Measurements from ENCODE around the gene COL18A1.

The COL18A1 gene

DNA sequence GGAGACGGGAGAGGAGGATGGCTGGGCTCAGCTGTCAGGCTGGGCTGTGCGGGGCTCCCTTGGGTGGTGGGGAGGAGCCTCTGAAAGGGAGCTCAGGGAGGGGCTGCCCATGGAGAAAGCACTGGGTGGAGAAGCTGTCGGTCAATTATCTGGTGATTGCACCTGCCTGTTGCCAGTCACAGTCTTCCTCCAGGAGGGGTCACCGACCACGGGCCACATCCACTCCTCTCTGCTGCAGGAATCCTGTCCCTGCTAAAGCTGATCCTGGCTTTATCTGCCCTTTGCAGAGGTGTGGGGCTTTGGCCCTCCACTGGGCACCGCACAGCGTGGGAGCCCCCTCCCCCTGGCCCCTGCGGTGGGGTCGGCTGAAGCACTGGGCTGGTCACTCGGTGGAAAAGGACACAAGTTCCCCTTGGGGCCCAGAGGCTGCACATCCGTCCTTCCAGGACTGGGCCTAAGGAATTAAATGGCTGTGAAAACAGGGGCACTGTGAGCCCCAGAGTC is 21.8 kb upstream of the COL18A1 start:
- DNase-seq (ENCODE audit: low spot score), result no peak

DNA sequence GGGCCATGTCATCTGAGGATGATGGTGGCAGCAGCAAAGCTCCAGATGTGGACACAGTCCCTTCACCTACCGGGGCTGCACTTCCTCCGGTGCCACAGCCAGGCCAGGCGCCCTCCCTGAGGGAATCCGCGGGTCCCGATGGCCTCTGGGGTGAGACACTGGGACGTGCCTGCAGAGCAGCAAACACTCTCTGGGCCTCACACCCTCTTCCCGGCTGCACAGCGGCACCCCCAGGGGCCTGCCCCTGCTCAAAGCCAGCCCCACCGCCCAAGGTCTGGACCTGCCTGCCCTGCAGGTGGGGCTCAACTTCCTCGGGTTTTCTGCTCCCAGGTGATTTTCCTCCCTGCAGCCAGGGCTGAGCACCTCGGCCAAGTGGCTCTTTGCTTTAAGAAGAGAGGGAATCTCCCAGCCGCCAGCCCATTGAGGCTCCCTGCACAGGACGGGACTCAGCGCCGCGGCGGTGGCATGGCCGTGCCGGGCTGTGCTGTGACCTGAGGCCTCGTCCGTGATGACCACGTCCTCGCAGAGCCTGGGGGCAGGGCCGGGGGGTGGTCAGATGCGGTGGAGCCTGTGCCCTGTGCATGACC is 21.3 kb upstream of the COL18A1 start:
- no peak for DNase-seq (ENCODE audit: low spot score)

DNA sequence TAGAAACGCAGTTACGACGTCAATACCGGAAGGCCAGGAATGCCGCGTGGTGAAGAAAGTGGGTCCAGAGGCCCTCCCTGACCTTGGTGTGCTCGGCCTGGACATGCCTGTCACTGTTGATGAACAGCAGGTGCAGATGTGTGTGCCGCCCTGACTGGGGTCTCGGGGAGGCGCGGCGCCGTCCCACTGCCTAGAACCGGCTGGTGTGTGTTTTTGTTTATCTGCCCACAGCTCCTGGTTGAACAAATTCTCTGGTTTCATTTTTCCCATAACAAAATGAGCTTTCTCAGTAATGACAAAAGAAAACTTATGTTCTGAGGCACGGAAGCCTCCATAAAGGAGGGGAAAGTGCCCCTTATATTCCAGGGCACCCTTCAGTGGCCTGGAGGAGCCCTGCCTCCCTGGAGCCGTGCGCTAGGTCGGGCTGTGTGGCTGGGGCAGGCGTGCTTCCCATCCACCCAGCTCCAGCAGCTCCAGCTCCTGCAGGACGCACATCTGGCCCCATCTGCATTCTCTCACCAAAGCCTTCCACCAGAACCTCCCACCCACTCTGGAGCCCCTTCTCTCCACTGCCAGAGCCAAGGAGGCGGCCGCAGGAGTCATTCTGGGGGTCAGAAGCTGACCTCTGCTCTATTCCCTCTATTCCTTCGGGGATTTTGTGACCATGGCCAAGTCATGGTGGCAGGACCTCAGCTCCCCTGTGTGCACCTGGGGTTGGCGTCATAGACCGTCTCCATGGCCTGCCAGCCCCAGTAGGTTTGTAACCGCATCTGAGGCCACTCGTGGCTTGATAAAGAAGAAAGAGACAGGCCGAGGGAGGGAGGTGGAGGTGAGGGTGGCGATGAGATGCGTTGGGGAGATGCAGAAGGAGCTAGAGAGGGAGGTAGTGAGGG is 20.1 kb upstream of the COL18A1 start:
- DNase-seq (ENCODE audit: low spot score), result no peak

DNA sequence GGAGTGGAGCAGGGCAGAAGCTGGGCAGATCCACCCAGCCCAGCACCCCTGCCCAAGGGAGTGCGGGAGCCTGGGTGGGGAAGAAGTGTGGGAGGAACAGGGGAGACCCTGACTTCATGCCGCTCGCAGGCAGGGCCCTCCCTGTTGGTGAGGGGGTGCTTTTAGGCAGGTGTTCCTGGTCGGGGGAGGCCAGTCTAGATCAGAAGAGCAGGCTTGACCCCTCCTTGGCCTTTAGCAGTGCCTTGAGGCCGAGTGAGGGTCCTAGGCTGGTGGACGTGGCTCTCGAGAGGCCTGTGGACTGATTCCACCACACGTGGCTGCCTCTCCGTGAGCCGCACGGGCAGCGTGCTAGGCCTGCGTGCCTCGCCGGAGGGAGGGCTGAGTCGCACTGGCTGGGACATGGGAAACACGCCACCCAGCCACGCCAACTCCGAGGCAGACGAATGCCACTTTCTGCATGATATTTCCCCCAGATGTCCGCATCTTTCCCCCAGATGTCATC is 19.4 kb upstream of the COL18A1 start:
- no peak for DNase-seq (ENCODE audit: low spot score)

DNA sequence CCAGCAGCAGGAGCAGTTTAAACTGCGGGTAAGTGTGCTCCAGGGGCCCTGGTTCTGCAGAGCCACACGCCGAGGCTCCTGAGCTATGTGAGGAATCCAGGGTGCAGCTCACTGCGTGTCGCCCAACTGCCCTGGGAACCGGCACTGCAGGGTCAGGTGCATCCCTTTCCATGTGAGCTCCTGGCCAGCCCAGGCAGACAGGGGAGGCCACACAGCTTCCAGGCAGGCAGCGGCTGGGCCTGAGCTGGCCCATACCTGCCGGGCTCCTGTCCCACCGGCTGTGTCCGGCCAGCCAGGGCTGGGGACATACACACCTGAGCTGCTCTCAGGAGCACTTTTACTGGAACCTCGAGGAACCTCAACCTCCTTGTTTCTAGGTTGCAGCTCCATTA is 18.6 kb upstream of the COL18A1 start:
- DNase-seq (ENCODE audit: low spot score), result no peak

DNA sequence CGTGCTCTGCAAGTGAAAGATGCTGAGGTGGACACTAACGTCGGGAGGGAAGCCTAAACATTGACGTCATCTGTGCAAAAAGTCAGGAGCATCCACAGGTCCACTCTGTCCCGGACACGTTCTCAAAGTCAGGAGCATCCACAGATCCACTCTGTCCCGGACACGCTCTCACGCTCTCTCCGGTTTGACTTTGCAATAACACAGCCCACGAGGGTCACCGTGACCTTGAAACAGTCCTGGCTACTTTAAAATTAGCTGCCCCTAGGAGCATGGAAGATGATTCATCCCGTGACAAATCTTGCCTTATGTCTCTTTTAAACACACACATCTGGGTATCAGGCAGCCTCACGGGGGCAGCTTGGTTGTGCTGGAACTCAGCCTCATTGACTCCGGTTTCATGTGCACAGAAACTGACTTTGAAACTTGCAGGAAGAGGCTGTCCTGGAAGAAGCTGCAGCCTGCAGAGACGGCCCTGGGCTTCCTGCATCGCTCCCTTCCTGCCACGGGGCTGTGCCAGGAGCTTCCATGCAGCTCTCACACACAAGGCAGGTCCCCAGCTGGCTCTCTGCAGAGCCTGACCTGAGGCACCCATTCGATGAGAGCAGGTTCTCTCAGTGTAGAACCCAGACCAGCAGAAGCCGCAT is 18.1 kb upstream of the COL18A1 start:
- no peak for DNase-seq (ENCODE audit: low spot score)

DNA sequence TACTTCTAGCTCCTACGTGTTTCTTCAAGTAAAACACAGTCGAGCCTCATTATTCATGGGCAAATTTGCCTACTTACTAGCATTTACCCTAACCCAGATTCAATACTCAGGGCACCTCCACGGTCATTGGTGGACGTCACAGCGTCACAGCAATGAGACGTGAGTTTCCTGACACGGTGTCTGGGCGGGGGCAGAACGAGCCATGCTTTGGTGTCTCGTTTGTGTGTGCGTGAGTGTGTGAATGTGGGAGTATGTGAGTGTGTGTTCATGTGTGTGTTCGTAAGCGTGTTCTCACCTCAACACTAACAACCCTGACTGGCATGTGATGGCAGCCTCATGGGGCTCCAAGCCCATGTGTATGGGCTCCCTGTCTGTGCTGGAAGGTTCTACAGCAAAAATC is 17.5 kb upstream of the COL18A1 start:
- DNase-seq (ENCODE audit: low spot score), result no peak

DNA sequence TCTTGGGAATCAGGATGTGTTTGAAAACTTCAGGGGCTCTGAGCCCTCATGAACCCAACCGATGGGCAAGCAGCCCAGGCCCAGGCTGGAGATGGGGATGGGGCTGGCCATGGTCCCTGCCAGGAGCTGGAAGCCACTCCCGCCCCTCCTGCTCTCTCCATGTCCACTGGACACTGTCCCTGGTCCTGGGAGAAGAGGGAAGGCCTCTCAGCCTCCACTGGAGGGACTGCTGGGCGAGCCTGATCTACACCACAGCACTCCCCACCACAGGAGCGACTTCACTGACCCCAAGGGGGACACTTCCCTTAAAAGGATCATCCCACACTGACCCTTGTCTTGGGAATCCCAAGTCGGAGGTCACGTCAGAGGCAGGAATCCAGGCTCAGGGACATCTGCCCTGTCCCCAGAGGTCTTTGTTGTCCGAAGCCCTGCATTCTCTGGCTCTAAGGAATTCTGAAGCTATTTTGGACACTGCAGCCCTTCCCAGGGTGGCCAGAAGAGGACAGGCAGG is 16.9 kb upstream of the COL18A1 start:
- DNase-seq (ENCODE audit: low spot score), result no peak

DNA sequence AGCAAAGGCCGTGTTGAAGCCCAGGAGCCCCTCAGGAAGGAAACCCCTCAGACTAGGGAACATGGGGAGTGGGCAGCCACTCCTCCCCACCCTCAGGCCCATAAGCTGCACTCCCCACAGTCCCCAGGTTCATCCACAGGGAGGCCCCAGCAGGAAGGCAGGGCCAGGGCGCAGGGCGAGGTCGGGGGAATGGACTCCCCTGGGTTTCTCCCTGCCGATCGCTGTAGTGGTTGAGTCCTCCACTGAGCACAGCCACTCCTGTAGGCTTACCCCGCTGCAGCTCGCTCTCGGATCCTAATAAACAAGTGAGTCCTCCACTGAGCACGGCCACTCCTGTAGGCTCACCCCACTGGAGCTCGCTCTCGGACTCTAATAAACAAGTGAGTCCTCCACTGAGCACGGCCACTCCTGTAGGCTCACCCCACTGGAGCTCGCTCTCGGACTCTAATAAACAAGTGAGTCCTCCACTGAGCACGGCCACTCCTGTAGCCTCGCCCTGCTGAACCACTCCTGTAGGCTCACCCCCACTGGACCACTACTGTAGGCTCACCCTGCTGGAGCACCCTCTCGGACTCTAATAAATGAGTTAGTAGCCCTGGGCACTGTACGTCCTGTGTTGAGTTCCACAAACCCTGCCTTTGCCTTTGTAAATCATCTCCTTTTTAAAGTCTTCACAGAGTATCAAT is 16.2 kb upstream of the COL18A1 start:
- no peak for DNase-seq (ENCODE audit: low spot score)

DNA sequence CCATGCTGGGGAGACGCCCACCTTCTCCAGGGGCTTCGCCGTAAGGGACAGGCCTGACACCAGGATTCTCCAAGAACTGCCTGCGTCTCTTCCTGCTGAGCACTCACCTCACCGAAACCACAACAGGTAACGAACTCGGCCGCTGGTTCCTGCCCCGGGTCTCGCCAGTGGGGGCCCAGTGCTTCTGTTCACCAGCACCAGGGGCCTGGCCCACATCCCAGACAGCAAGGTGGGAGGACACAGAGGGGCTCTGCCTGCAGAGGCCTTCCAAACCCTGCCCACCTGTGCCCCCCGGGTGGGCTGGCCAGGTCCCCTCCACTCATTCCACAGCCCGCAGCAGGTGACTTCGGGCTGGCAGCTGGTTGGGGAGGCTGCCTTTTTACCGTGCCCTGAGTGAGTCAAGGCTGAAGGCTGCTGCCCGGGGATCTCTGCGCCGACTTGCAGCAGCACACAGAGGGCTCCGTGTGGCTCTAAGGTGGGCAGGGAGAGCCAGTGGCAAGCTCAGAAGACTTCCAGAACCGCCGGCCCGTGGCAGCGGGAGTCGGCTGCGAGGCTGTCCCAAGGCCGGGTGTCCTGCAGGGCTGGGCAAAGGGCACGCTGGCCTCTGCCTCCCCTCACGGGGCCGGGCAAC is 14.7 kb upstream of the COL18A1 start:
- DNase-seq (ENCODE audit: low spot score), result no peak

DNA sequence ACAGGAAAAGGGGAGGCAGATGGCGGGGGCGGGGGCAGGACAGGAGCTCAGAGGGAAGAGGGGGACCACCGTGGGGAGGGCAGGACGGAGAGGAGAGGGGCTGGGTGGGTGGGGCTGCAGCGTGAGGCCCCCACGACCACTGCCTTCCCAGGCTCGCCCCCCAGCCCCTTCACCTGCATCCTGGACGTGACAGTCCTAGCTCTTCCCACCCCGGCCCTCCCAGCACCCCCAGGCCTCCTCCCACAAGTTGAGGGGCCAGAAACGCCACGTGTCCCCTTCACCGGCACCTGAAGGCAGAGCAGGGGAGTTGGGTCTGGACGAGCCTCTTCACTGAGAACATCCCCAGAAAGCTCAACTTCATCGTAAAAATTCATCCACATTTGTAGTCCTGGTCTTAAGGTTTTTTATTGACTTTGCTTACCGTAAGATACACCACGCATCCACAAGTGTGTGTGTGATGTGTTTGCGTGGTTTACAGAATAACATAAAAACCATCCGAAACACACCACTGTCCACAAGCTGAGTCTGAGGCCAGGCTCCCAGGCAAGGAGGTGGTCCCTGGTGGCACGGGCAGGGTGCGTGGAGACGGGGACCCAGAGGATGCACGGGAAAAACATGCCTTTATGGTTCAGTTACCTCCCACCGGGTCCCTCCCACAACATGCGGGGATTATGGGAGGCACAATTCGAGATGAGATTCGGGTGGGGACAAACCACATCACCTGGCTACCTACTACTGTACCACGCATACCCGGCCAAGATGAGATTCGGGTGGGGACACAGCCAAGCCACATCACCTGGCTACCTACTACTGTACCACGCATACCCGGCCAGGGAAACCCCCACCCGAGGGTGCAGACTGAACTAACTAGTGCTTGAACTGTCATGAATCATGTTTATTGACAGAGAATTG is 13.9 kb upstream of the COL18A1 start:
- no peak for DNase-seq (ENCODE audit: low spot score)

DNA sequence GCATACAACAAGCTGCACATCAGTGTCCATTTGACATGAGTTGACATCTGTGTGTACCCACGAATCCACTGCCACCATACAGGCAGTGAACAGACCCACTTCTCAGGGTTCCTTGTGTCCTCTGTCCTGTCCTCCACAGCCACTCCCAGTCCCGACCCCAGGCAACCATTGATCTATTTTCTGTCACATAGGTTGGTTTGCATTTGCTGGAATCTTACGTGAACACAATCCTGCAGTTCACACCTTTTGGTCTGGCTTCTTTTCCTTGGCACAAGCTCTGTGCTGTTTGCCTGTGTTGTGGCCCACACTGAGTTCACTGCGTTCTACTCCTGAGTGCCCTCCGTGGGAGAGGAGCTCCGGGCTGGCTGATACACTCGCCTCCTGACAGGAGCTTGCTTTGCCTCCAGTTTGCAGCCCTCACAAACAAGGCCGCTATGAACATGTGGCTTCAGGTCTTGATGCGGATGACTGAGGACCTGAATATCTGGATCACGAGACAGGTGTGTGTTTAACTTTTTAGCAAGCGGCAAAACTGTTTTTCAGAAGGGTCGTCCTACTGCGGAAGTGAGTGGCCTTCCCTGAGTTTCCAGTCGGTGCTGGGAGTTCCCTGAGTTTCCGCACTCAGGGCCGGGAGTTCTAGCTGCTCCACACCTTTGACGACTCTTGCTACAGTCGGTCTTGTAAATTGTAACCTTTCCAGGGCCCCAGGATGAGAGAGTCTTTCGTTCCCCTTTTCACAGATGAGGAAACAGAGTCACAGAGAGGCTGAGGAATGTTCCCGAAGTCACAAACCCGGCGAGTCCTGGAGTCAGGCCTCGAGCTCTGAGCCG is 13.0 kb upstream of the COL18A1 start:
- no peak for DNase-seq (ENCODE audit: low spot score)

DNA sequence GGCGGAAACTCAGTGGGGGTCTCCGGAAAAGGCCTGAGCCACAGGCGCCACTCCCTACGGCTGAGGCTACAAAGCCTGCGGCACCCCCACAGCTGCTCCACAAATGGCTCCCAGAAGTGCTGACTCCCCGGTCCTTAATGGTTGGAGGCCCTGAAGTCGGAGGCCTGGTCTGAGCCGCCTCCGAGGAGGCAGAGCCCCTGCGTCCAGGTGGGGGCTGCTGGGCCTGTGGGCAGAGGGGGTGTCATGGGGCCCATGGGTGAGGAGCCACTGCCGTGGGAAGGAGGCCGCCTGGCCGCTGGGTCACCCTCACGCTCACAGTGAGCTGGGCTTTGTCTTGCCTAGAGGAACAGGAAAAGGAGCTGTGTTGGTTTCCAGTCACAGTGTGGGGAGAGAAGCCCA is 12.4 kb upstream of the COL18A1 start:
- no peak for DNase-seq (ENCODE audit: low spot score)

DNA sequence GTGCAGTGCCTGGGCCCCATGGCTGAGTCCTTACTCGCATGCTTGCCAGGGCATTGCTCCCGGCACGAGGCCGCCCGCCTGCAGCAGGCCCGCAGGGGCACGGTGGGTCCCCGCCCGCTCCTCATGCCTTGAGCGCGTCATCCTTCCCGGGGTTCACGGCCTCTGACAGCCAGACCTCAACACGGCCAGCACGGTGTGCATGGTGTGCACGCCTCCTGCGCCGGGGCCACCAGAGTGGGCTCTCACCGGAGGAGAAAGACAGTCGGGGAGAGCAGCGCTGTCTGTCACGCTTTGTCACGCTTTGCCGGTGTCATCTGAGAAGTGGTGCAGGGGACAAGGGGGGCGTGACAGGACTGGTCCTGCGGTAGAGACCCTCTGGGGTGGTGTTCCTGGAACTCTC is 11.9 kb upstream of the COL18A1 start:
- no peak for DNase-seq (ENCODE audit: low spot score)

DNA sequence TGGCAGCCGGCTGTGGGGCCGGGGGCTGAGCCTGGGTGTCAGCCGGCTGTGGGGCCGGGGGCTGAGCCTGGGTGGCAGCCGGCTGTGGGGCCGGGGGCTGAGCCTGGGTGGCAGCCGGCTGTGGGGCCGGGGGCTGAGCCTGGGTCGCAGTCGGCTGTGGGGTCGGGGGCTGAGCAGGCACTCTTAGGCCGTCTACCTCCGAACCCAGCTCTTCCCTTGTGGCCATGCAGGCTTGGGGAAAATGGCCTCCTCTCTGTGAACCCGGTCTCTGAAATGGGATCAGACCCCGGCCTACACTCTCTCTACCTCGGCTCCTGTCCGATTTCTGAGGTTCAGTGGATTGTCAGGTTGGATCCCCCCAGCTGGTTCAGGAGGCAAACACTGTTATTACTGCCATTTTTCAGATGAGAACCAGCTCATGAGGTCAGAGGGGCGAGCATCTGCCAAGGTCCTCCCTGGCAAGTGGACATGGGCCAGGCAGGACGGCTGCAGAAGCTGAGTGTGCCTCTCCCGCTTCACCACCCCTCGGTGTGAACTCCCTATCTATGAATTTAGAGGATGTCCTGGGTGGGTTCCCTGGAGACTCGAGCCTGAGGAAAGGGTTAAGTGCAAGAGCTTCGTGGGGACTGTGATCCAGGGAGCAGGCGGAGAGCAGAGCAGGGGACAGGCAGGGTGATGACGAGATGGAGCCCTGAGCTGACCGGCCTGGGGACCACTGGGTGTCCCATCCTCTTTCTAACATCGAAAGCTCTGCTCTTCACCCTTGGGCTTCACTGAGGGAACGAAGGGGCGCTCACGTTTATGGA is 10.9 kb upstream of the COL18A1 start:
- no peak for DNase-seq (ENCODE audit: low spot score)

DNA sequence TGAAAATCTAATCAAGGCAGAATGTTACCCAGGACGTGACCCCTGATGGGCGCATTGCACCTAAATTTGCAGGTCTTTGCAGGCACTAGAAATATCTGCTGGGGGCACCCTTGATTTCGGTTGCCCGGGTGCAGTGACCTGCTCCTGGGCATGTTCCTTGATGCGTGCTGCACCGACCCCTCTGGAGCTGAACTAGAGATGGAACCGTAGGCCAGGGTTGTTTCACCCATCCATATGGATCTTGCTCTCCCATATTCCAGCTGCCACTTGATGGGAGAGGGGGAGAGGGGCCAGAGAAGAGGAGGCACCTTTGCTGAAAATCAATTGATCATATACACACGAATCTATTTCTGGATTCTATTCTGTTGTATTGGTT is 8.4 kb upstream of the COL18A1 start:
- DNase-seq (ENCODE audit: low spot score), result no peak

DNA sequence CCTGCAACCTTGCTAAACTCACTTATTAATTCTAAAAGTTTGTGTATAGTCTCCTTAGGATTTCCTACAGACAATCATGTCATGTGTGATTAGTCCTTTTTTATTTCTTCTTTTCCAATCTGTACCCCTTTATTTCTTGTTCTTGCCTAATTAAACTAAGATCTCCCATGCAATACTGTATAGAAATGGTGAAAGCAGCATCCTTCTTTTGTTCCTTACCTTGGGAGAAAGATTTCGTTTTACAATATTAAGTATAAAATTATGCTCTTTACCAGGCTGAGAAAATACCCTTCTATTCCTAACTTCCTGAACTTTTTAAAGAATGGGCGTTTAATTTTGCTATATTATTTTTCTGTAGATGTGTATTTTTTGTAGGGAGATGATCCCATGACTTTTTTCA is 7.6 kb upstream of the COL18A1 start:
- DNase-seq (ENCODE audit: low spot score), result no peak

DNA sequence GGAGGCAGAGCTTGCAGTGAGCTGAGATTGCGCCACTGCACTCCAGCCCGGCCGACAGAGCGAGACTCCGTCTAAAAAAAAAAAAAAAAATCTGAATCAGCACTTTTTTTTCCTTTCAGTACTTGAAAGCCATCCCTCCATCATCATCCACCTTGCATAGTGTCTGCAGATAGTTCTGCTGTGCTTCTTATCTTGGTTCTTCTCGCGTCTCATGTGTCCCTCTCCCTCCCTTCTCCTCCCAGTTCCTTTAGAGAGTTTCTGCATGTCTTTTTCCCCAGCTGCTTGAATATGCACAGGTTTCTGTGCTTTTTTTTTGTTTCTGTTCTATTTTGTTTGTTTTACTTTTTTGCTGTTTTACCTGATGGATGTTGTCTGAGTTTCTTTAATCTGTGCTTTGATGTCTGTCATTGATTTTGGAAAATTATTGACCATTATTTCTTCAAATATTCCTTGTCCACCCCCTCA is 3.9 kb upstream of the COL18A1 start:
- no peak for DNase-seq (ENCODE audit: low spot score)

All from germinal center (tissue), 1 donor.